ENCODE data around the gene GLDC. TPM values are rescaled to one million over a fixed set of nuclear protein-coding genes. Genes with fewer than 3 reads are reported as not detected.
"Not testable (repeated sequence)": the region's sequence is repeated elsewhere in the genome, so short reads cannot be mapped to it uniquely, and the experiment has no call there.

Gene GLDC
- total RNA-seq, 2 donors from 2014 or later, result 17.2 to 19.4 TPM

DNA sequence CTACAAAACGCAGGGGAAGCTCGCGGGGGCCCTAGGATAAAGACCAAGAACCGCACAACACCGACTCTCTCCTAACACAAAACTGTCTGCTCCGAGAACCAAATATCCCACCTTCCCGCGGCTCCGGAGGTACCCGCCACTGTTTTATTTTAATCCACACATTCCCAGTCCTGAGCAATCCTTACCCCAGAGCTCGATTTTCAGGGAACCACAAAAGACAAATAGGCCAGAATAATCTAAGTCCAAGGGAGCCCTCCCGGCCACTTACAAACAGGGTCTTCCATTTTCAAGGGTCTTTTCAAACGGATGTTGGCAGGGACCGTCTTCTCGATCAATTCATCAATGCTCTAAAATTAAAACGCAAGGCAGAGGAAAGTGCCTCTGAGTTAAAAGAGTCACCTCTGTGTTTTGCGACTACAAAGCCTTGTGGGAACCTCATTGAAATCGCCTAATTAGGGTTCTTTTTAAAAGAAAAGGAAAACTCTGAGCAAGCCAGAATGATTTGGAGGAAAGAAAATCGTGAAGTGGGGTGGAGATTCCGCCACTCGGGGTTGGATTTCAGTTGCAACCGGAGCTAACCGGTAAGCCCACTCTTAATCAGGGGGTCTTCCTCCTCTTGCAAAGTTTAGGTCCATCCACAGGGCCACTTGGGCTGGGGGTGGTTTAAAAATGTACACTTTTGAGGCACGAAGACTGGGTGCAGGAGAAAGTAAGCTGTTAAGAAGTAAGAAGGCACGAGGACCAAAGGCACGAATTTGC, 1.0 kb downstream of the GLDC start:
- Mint-ChIP-seq H3K27me3 (peaks cover 41% of the 10 kb centered on the region), H3K4me1 (peaks cover 6% of the 10 kb centered on the region), H3K9me3 (no peaks in the 10 kb centered on the region), H3K27ac (no peak overlapping the region), H3K4me3 (peak overlapping the region; percentile 87), H3K36me3 (ENCODE audit: low read depth) (peaks cover 12% of the 10 kb centered on the region)
- no peak for ATAC-seq (replicated peaks)

DNA sequence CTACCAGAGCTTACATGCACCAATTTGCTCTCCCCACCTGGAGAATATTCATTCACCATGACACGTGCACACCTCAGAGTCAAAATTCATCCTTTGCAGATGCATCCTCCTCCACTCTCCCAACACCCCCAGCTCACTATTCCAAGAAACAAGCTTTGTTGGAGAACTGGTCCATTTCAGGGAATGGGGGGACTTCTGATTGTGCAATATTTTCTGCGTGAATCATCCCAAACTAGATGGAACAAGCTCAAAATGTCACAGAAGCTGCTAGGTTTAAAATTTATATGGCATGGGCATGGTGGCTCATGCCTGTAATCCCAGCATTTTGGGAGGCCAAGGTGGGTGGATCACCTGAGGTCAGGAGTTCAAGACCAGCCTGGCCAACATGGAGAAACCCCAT, 3.6 kb downstream of the GLDC start:
- Mint-ChIP-seq H3K4me3 (no peak overlapping the region), H3K36me3 (ENCODE audit: low read depth) (peaks cover 12% of the 10 kb centered on the region), H3K27me3 (peaks cover 51% of the 10 kb centered on the region), H3K27ac (no peak overlapping the region), H3K4me1 (peaks cover 6% of the 10 kb centered on the region), H3K9me3 (no peaks in the 10 kb centered on the region)
- no peak for ATAC-seq (replicated peaks)

DNA sequence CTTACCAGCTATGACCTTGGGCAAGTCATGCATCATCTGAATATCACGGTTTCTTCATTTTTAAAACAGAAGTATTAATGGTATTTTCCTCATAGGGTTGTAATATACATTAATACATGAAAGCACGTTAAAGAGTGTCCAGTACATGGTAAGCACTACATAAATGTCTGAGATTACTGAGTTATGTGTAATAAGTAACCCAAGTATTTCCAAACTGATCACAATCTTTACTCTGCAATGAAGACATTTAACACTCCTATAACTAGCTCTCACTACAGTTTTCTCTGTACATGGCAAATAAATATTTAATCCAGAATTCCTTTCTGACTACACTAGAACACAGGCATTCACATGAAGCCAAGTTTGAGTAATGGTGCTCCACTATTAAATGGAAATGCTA, 4.0 kb downstream of the GLDC start:
- peaks cover 51% of the 10 kb centered on the region for H3K27me3 Mint-ChIP-seq

DNA sequence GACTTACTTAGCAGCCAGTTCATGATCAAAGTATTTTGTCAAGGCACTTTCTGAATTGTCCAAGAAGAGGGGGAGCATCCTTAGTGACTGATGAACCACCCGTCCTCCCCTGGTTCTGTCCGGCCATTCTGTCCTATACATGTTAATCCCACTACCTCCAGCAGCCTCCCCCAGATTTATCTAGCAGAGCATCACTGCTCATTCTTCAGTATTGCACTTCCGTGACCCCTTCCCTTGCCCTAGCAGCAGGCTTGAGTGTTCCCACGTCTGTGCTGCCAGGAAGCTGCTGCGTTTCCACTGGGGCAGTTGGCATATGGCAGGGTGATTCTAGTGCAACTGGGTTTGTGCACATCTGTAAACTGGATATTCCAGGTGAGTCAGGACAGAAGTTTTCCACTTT, 4.5 kb downstream of the GLDC start:
- peaks cover 2% of the 10 kb centered on the region for H3K4me1 Mint-ChIP-seq
- no peak overlapping the region for H3K27ac Mint-ChIP-seq
- no peak overlapping the region for H3K4me3 Mint-ChIP-seq
- ATAC-seq (replicated peaks), result no peak
- H3K27me3 Mint-ChIP-seq, result peaks cover 48% of the 10 kb centered on the region
- peaks cover 8% of the 10 kb centered on the region for H3K36me3 Mint-ChIP-seq (ENCODE audit: low read depth)
- H3K9me3 Mint-ChIP-seq, result no peaks in the 10 kb centered on the region

More for the DNA sequence above, 4.0 kb downstream of the GLDC start:
- Mint-ChIP-seq H3K27ac (no peak overlapping the region), H3K4me3 (no peak overlapping the region), H3K36me3 (ENCODE audit: low read depth) (peaks cover 12% of the 10 kb centered on the region), H3K9me3 (no peaks in the 10 kb centered on the region), H3K4me1 (peaks cover 6% of the 10 kb centered on the region)
- ATAC-seq (replicated peaks), result no peak

DNA sequence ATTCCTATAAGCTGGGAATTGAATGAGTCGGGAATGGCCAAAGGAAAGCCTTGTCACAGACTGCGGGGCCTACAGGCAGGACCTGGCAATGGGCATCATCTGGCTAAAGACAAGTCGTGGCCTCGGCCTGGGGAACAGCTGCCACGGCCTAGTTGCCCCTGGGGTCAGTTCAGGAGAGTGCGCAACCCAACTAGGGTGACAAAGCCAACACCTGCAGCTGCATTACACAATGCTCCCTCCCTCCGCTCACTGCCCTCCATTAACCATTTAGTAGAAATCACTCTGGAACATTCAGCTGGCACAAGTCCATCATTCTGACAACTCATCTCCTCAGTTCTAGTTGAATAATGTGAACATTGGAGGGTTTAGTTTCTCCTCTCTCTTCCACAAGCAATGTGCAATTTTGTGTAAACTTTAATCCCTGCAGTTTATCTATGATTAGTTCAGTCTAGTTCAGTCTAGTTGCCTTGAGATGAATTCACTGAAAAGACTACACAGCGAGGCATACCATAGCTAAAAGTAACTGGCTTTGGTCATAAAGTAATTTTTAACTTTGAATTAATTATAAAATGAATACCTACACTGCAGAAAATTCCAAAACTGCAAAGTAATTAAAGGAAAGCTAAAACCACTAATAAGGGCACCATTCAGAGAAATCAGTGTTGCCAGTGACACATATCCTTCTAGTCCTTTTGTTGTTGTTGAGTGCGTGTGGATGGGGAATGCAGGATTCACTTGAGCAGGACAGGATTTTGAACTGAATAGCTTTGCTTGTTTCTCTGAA, 5.1 kb downstream of the GLDC start:
- no peak for ATAC-seq (replicated peaks)
- Mint-ChIP-seq H3K4me3 (no peak overlapping the region), H3K27ac (no peak overlapping the region), H3K9me3 (no peaks in the 10 kb centered on the region), H3K36me3 (ENCODE audit: low read depth) (peaks cover 6% of the 10 kb centered on the region), H3K27me3 (peaks cover 48% of the 10 kb centered on the region), H3K4me1 (no peaks in the 10 kb centered on the region)

DNA sequence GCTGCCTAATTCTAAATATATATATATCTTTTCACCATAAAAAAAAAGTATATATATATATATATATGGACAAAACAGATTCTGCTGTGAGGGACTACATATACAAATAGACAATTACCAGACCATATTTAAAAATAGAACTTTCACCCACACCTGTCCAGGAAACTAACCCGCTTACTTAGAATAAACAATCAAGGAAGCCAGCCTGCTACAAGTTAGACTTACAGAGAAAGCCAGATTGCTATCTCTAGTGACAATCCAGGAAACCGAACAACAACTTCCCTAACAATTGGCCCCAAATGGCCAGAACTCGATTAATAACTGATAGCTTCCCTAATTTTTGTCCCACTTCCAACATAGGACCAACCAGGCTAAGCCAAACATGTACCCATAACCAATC, 5.9 kb downstream of the GLDC start:
- no peak for ATAC-seq (replicated peaks)
- H3K36me3 Mint-ChIP-seq (ENCODE audit: low read depth), result peaks cover 4% of the 10 kb centered on the region
- no peaks in the 10 kb centered on the region for H3K9me3 Mint-ChIP-seq
- H3K4me3 Mint-ChIP-seq, result no peak overlapping the region
- H3K4me1 Mint-ChIP-seq, result no peaks in the 10 kb centered on the region
- no peak overlapping the region for H3K27ac Mint-ChIP-seq
- peaks cover 50% of the 10 kb centered on the region for H3K27me3 Mint-ChIP-seq

DNA sequence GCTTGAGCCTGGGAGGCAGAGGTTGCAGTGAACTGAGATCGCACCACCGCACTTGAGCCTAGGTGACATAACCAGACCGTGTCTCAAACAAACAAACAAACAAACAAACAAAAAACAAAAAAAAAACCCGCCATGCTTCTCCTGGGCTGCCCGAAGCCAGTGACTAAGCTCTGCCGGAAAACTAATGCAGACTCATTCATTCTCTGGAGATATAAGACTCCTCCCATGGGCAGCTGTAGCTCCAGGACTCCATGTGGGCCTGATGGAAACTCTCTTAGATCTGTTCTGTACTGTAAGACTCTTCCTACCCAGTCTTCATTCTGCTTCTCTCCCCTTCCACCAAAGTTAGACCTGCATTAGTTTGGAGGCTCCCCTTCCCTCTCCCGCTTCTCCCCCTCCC, 11.1 kb downstream of the GLDC start:
- Mint-ChIP-seq H3K9me3 (no peaks in the 10 kb centered on the region), H3K4me1 (peaks cover 8% of the 10 kb centered on the region), H3K36me3 (ENCODE audit: low read depth) (no peaks in the 10 kb centered on the region), H3K27ac (no peak overlapping the region), H3K4me3 (no peak overlapping the region), H3K27me3 (peaks cover 21% of the 10 kb centered on the region)
- no peak for ATAC-seq (replicated peaks)

DNA sequence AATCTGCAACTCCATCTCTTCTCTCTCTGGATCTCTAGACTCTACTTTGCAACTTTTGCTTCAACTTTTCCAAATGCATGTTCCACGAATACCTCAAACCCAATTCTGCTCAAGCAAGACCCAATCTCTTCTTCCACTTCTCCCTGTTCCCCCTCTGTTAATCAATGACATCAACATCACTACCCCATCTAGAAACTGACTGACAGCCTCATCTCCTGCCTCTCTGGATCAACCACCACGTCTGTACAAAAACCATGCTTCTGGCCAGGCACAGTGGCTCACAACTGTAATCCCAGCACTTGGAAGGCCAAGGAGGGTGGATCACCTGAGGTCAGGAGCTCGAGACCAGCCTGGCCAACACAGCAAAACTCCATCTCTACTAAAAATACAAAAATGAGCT, 12.2 kb downstream of the GLDC start:
- no peaks in the 10 kb centered on the region for H3K9me3 Mint-ChIP-seq
- H3K36me3 Mint-ChIP-seq (ENCODE audit: low read depth), result no peaks in the 10 kb centered on the region
- H3K27ac Mint-ChIP-seq, result no peak overlapping the region
- no peak for ATAC-seq (replicated peaks)
- H3K27me3 Mint-ChIP-seq, result peaks cover 15% of the 10 kb centered on the region
- H3K4me3 Mint-ChIP-seq, result no peak overlapping the region
- peaks cover 8% of the 10 kb centered on the region for H3K4me1 Mint-ChIP-seq

DNA sequence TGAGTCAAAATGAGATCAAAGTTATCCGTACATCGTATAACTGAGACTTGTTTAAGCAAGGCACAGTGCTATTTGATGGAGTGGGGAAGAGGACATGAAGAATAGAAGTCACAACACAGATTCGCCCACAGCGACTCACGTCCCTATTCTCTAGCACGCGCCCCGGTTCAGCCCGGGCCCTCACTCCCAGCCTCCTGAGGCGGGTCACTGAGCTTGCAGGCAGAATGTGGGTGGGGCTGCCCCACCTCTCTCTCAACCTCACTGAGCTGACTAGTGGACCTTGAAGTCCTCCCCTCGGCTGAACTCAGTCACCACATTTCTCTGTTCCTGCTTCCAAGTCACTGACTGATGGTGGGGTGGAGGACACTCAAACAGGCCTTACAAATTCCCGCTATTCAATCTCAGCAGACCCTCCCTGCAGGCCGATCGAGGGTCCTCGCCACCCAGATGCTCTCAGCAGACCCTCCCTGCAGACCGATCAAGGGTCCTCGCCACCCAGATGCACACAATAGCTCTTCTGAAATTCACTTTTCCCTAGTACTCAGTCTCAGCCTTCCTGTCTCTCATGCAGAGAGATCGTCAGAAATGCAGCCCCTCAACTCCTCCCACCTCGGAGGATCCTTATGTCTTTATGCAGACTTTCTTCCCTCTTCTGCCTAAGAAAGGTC, 12.9 kb downstream of the GLDC start:
- Mint-ChIP-seq H3K27me3 (peaks cover 13% of the 10 kb centered on the region), H3K9me3 (no peaks in the 10 kb centered on the region), H3K27ac (no peak overlapping the region), H3K36me3 (ENCODE audit: low read depth) (no peaks in the 10 kb centered on the region), H3K4me1 (peaks cover 8% of the 10 kb centered on the region), H3K4me3 (no peak overlapping the region)
- no peak for ATAC-seq (replicated peaks)

DNA sequence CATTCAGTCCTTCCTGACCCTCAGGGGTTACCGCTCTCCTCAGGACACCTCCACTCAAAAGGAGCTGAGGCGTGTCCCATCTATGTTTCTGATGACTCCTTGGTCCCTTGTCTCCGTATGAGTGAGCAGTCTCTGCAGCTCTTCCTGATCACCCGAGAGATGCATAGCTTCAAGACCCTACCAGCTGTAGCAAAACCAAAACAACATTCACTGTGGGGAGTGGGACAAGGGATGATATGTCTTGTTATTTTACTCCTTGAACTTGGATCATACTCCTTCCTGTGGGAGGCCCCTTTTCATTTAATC, 14.4 kb downstream of the GLDC start:
- H3K27ac Mint-ChIP-seq, result peak overlapping the region; percentile 14
- ATAC-seq (replicated peaks), result peak; percentile 70
- H3K9me3 Mint-ChIP-seq, result no peaks in the 10 kb centered on the region
- no peaks in the 10 kb centered on the region for H3K36me3 Mint-ChIP-seq (ENCODE audit: low read depth)
- peaks cover 8% of the 10 kb centered on the region for H3K4me1 Mint-ChIP-seq
- H3K27me3 Mint-ChIP-seq, result peaks cover 13% of the 10 kb centered on the region
- H3K4me3 Mint-ChIP-seq, result peak overlapping the region; percentile 32

DNA sequence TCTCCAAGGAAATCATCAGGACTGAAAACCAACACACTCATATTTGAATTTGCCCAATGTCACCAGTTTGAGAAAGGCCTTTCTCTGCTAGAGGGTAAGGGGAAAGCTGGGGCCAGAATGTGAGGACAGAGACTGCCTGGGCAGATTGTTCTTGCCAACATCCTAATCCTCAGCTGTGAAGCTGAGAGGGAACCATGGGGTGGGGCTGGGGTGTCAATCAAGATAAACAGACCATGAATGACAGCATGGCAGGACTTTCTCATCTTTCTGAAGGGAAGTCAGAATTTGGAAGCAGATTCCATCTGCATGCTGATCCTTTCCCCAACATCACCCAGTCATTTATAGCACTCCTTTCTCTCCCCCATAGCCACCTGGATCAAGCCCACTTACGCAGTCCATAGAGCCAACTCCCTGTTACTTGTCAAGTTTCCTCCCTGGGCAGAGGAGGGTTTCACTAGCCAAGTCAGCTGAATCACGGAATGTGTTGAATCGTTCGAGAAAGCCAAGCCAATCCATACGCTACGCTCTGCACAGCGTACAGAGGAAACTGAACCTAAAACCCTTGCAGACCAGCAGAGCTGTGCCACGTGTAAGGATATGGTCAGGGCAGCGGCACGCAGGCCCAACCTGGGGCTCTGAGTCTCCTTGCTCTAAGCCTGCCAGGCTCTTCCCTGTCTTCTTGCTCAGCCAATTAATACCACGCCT, 14.9 kb downstream of the GLDC start:
- Mint-ChIP-seq H3K27ac (peak overlapping the region; percentile 14), H3K4me3 (peak overlapping the region; percentile 32), H3K4me1 (peaks cover 8% of the 10 kb centered on the region), H3K27me3 (peaks cover 14% of the 10 kb centered on the region), H3K36me3 (ENCODE audit: low read depth) (no peaks in the 10 kb centered on the region), H3K9me3 (no peaks in the 10 kb centered on the region)
- peak; percentile 94 for ATAC-seq (replicated peaks)

DNA sequence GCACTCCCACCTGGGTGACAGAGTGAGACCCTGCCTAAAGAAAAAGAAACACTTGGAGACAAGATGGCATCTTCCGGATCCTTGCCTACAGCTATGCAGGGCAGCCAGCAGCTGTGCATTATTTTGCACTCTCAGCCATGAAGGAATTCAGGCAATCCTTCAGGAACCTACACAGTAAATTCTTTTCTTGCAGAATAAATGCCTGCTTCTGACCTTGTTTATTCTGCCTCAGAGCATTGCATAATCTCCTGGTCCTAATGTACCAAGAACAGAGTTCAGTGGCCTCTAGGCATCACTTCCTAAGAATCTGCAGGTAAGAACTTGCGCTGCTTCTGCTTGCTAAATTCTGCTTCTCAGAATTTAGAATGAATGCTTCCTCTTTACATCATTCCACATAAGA, 16.8 kb downstream of the GLDC start:
- Mint-ChIP-seq H3K9me3 (no peaks in the 10 kb centered on the region), H3K36me3 (ENCODE audit: low read depth) (no peaks in the 10 kb centered on the region), H3K4me3 (no peak overlapping the region), H3K27ac (no peak overlapping the region), H3K4me1 (peaks cover 8% of the 10 kb centered on the region), H3K27me3 (peaks cover 10% of the 10 kb centered on the region)
- ATAC-seq (replicated peaks), result no peak

DNA sequence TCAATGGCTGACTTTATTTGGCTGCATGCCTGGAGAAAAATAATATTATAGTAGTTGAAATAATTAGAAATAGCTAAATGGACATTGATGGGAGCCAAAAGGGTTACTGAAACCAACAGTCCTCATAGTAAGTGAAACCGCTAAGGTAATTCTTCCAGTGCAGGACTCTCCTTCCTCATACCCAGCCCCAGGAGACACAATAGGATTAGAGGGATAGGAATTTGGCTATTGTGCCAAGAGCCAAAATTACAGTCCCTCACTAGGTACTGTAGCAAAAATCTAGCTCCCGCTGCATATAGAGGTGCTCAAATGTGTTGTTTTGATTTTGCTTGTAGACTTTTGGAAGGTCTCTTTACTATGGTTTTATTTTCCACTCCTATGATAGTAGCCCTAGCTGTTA, 20.2 kb downstream of the GLDC start:
- no peaks in the 10 kb centered on the region for H3K4me1 Mint-ChIP-seq
- ATAC-seq (replicated peaks), result no peak
- no peak overlapping the region for H3K27ac Mint-ChIP-seq
- peaks cover 6% of the 10 kb centered on the region for H3K27me3 Mint-ChIP-seq
- no peak overlapping the region for H3K4me3 Mint-ChIP-seq
- no peaks in the 10 kb centered on the region for H3K36me3 Mint-ChIP-seq (ENCODE audit: low read depth)
- H3K9me3 Mint-ChIP-seq, result no peaks in the 10 kb centered on the region

DNA sequence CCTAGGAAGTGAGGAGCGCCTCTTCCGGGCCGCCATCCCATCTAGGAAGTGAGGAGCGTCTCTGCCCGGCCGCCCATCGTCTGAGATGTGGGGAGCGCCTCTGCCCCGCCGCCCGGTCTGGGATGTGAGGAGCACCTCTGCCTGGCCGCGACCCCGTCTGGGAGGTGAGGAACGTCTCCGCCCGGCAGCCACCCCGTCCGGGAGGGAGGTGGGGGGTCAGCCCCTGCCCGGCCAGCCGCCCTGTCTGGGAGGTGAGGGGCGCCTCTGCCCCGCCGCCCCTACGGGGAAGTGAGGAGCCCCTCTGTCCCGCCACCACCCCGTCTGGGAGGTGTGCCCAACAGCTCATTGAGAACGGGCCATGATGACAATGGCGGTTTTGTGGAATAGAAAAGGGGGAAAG, 22.7 kb downstream of the GLDC start:
- not testable (repeated sequence) for H3K4me3 Mint-ChIP-seq; H3K4me1 Mint-ChIP-seq; H3K9me3 Mint-ChIP-seq; H3K27ac Mint-ChIP-seq; H3K27me3 Mint-ChIP-seq; H3K36me3 Mint-ChIP-seq (ENCODE audit: low read depth); ATAC-seq (replicated peaks)

Data from activated T-helper 17 cell treated with anti-CD3 and anti-CD28 coated beads, Interleukin-2, amount 50 U/mL, for 72 hours (primary cell).